IMR-90 (cell line): ENCODE data around the gene SGK1. TPM values are rescaled to one million over a fixed set of nuclear protein-coding genes. Genes with fewer than 3 reads are reported as not detected.

ENCODE experiments used
- ATAC-seq: fragments of 200-7000 bp; cut with Tn5 transposase; 2 replicates; pipeline ENCODE4 v1.9.1; 2020; ENCODE audit warnings: low read depth, mild to moderate bottlenecking, moderate library complexity
- BruUV-seq: library from RNA; stranded (reverse); fragments of 400-500 nt; replicated peaks from 2 replicates; lab custom pipeline; 2021; lab: Mats Ljungman, UMichigan
- CTCF ChIA-PET: fragments of 300-600 bp; formaldehyde crosslinking; extraction: SDS; loops from one replicate; lab custom pipeline; 2021; ENCODE audit warnings: antibody characterized with exemption; lab: Yijun Ruan, JAX
- POLR2A ChIA-PET: fragments of 300-600 bp; sonication (Branson Sonifier 250); formaldehyde crosslinking; loops from one replicate; lab custom pipeline; 2022; ENCODE audit warnings: antibody characterized with exemption; ENCODE audit not compliant: unreplicated experiment; lab: Charles Lee
- DNase-seq: peaks from one replicate; pipeline ENCODE4 v3.0.0; 2013
- H2AFZ ChIP-seq: replicated peaks from 2 replicates; pipeline ENCODE3; 2013; ENCODE audit warnings: low read length, mild to moderate bottlenecking; ENCODE audit not compliant: poor library complexity
- H2AK5ac ChIP-seq: 2 replicates; pipeline ENCODE4 v1.6.1; 2013; ENCODE audit warnings: low read depth, low read length, inconsistent platforms
- H2AK9ac ChIP-seq: replicated peaks from 2 replicates; pipeline ENCODE3; 2013; ENCODE audit warnings: mild to moderate bottlenecking, low read depth, low read length, moderate library complexity; ENCODE audit not compliant: poor library complexity
- H2BK120ac ChIP-seq: 2 replicates; pipeline ENCODE4 v1.6.1; 2013; ENCODE audit warnings: low read depth, low read length, inconsistent platforms
- H2BK15ac ChIP-seq: 3 replicates; pipeline ENCODE4 v1.6.1; 2013; ENCODE audit warnings: low read depth, low read length, inconsistent platforms
- H2BK20ac ChIP-seq: 2 replicates; pipeline ENCODE4 v1.6.1; 2013; ENCODE audit warnings: low read depth, mild to moderate bottlenecking, inconsistent platforms, low read length, moderate library complexity
- H2BK5ac ChIP-seq: 2 replicates; pipeline ENCODE4 v1.6.1; 2013; ENCODE audit warnings: mild to moderate bottlenecking, low read depth, low read length, inconsistent platforms; ENCODE audit not compliant: poor library complexity, severe bottlenecking
- H3K14ac ChIP-seq: replicated peaks from 2 replicates; pipeline ENCODE4 v1.6.1; 2013; ENCODE audit warnings: low read depth, low read length, inconsistent platforms
- H3K18ac ChIP-seq: 2 replicates; pipeline ENCODE4 v1.6.1; 2013; ENCODE audit warnings: low read depth, low read length, control low read depth
- H3K23ac ChIP-seq: 2 replicates; pipeline ENCODE4 v1.6.1; 2013; ENCODE audit warnings: low read depth, low read length, inconsistent platforms
- H3K27ac ChIP-seq: 2 replicates; pipeline ENCODE4 v1.5.1; 2013; ENCODE audit warnings: mild to moderate bottlenecking, control low read depth, low read length; ENCODE audit not compliant: insufficient read depth
- H3K27me3 ChIP-seq: 2 replicates; pipeline ENCODE4 v1.6.1; 2013; ENCODE audit warnings: low read length; ENCODE audit not compliant: control insufficient read depth, insufficient read depth
- H3K36me3 ChIP-seq: 2 replicates; pipeline ENCODE4 v1.6.1; 2013; ENCODE audit warnings: low read length, mixed read lengths; ENCODE audit not compliant: control insufficient read depth, insufficient read depth
- H3K4ac ChIP-seq: 2 replicates; pipeline ENCODE4 v1.6.1; 2013; ENCODE audit warnings: low read depth, low read length, inconsistent platforms
- H3K4me1 ChIP-seq: 2 replicates; pipeline ENCODE4 v1.6.1; 2013; ENCODE audit warnings: low read length, mixed read lengths; ENCODE audit not compliant: control insufficient read depth, insufficient read depth
- H3K4me2 ChIP-seq: 2 replicates; pipeline ENCODE4 v1.6.1; 2013; ENCODE audit warnings: low read depth, mild to moderate bottlenecking, control low read depth, low read length, moderate library complexity
- H3K4me3 ChIP-seq: 2 replicates; pipeline ENCODE4 v1.5.1; 2013; ENCODE audit warnings: low read depth, mild to moderate bottlenecking, control low read depth, low read length, moderate library complexity; ENCODE audit not compliant: insufficient read depth
- H3K56ac ChIP-seq: 2 replicates; pipeline ENCODE4 v1.6.1; 2013; ENCODE audit warnings: low read length, inconsistent platforms; ENCODE audit not compliant: insufficient read depth; ENCODE audit errors: extremely low read depth
- H3K79me1 ChIP-seq, 2 experiments: 2 replicates each; pipeline ENCODE4 v1.6.1; 2013; ENCODE audit warnings: low read length in 2 of 2, inconsistent platforms in 1 of 2, low read depth in 1 of 2
- H3K9ac ChIP-seq: 2 replicates; pipeline ENCODE4 v1.6.1; 2013; ENCODE audit warnings: low read depth, low read length, control low read depth
- H3K9me1 ChIP-seq: 2 replicates; pipeline ENCODE4 v1.6.1; 2013; ENCODE audit warnings: low read length, inconsistent platforms; ENCODE audit not compliant: insufficient read depth
- H3K9me3 ChIP-seq: 2 replicates; pipeline ENCODE4 v1.6.1; 2013; ENCODE audit warnings: low read length; ENCODE audit not compliant: control insufficient read depth, insufficient read depth
- H4K20me1 ChIP-seq: 2 replicates; pipeline ENCODE4 v1.6.1; 2013; ENCODE audit warnings: low read length, inconsistent platforms; ENCODE audit not compliant: insufficient read depth
- H4K5ac ChIP-seq: 2 replicates; pipeline ENCODE4 v1.6.1; 2013; ENCODE audit warnings: mild to moderate bottlenecking, low read depth, low read length, control low read depth
- H4K8ac ChIP-seq, 2 experiments: 2 replicates each; pipeline ENCODE4 v1.6.1; 2013; ENCODE audit warnings: low read depth in 2 of 2, low read length in 2 of 2, control low read depth in 1 of 2, inconsistent platforms in 1 of 2
- H4K91ac ChIP-seq: 2 replicates; pipeline ENCODE4 v1.6.1; 2013; ENCODE audit warnings: low read depth, low read length, inconsistent platforms; ENCODE audit not compliant: insufficient read depth
- CHD1 ChIP-seq: IDR thresholded peaks from 2 replicates; pipeline ENCODE4 v1.6.1; 2012; ENCODE audit warnings: low read depth, low read length, improper control_type of control experiment
- FOS ChIP-seq: fragments of 150-350 bp; IDR thresholded peaks from 2 replicates; pipeline ENCODE4 v1.6.1; 2016; ENCODE audit warnings: low read depth, low read length
- MAZ ChIP-seq: IDR thresholded peaks from 2 replicates; pipeline ENCODE4 v1.6.1; 2012; ENCODE audit warnings: low read depth, mild to moderate bottlenecking, low read length, improper control_type of control experiment, moderate library complexity, borderline replicate concordance
- MXI1 ChIP-seq: IDR thresholded peaks from 2 replicates; pipeline ENCODE4 v1.6.1; 2012; ENCODE audit warnings: low read depth, mild to moderate bottlenecking, low read length, moderate library complexity, borderline replicate concordance
- NFE2L2 ChIP-seq: fragments of 150-350 bp; IDR thresholded peaks from 2 replicates; pipeline ENCODE4 v1.6.1; 2016; ENCODE audit warnings: low read depth, mild to moderate bottlenecking, low read length
- POLR2A ChIP-seq: IDR thresholded peaks from 2 replicates; pipeline ENCODE4 v1.6.1; 2012; ENCODE audit warnings: mild to moderate bottlenecking, low read depth, low read length
- RAD21 ChIP-seq: IDR thresholded peaks from 2 replicates; pipeline ENCODE4 v1.6.1; 2012; ENCODE audit warnings: low read length, improper control_type of control experiment
- RCOR1 ChIP-seq: IDR thresholded peaks from 2 replicates; pipeline ENCODE4 v1.6.1; 2012; ENCODE audit warnings: mild to moderate bottlenecking, low read length, improper control_type of control experiment; ENCODE audit not compliant: insufficient replicate concordance
- RFX5 ChIP-seq: IDR thresholded peaks from 2 replicates; pipeline ENCODE4 v1.8.0; 2012; ENCODE audit warnings: low read depth, mild to moderate bottlenecking, low read length, moderate library complexity
- WGBS, 2 experiments: methylation state at CpG; one replicate each; pipeline versions ENCODE4 v1.1.5 to v1.1.7; 2013; ENCODE audit warnings: missing lambda C conversion rate in 2 of 2; ENCODE audit not compliant: insufficient read length in 1 of 2; ENCODE audit errors: extremely low coverage in 2 of 2; 5-methylcytosine and 5-hydroxymethylcytosine counted together
- dilution Hi-C: fragments of 300-500 bp; cut with HindIII; formaldehyde crosslinking; loops from one replicate; pipeline ENCODE4 v1.14.3; 2018; ENCODE audit warnings: low sequenced_read_pairs; ENCODE audit not compliant: unreplicated experiment
- in situ Hi-C: fragments of 300-500 bp; cut with MboI; formaldehyde crosslinking; loops from 3 replicates; pipeline ENCODE4 v1.14.3; 2019; ENCODE audit warnings: low sequenced_read_pairs, inconsistent platforms, mixed read lengths
- intact Hi-C: fragments of 100-400 bp; cut with micrococcal nuclease; formaldehyde crosslinking; loops from 2 replicates; pipeline ENCODE4 v1.10.0; 2022
- polyA plus RNA-seq, 3 experiments: library from polyadenylated mRNA; depleted of rRNA; stranded (reverse); fragments of >200 nt; gene quantifications; 2 replicates each; pipeline ENCODE4 v1.2.3, GENCODE V29; 2012; ENCODE audit warnings: low replicate concordance in 1 of 3
- total RNA-seq: library from RNA; depleted of rRNA; stranded (reverse); fragments of >200 nt; gene quantifications from 2 replicates; pipeline ENCODE4 v1.2.3, GENCODE V29; 2012
- TF ChIP-seq, protein P1 (sequence below): fragments of 150-350 bp; IDR thresholded peaks from 2 replicates; pipeline ENCODE4 v1.6.1; 2017; ENCODE audit warnings: mild to moderate bottlenecking, antibody characterized with exemption, low read length, low read depth
- TF ChIP-seq, protein P2 (sequence below): conservative IDR thresholded peaks from 2 replicates; pipeline ENCODE4 v1.5.1; 2012; ENCODE audit warnings: mild to moderate bottlenecking, low read depth, low read length, improper control_type of control experiment

The SGK1 gene
- total and polyA plus RNA-seq, 2 of the 4 experiments (the other 2 are of a cell fraction), result 121 to 255 TPM

DNA sequence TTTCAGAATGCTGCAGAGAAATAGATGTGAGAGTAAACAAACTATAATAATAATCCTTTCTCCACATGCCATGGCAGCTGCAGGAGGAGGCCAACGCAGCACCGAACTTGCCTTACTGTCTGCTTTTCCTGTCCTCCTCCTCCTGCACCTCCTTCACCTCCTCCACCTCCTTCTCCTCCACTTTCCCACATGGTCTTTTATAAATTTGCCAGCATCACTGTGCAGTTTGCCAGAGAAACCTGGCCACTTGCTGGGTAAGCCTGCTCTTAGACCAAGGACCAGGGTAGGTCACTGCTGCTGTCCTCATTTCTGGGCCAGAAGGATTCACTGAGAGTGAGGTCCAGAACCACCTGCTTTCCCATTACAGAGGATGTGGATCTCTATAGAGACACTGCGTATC is 8.7 kb downstream of the SGK1 start:
- Histone ChIP-seq H3K23ac (no peak overlapping the region), H2BK5ac (no peak overlapping the region), H3K18ac (no peak overlapping the region), H3K56ac (no peak overlapping the region), H3K36me3 (no peaks in the 10 kb centered on the region), H2BK20ac (no peak overlapping the region), H3K79me1 (no peaks in the 10 kb centered on the region), H2BK120ac (no peak overlapping the region), H3K4ac (no peak overlapping the region), H2BK15ac (0 out of 3 replicates have a peak overlapping the region, but pooled peaks have one; percentile 59), H3K9ac (no peak overlapping the region), H4K91ac (no peak overlapping the region), H3K9me1 (no peaks in the 10 kb centered on the region), H3K4me1 (peaks cover 2% of the 10 kb centered on the region; the same call in 1 of the 2 replicates), H4K5ac (no peak overlapping the region), H3K4me2 (no peak overlapping the region), H3K27me3 (no peaks in the 10 kb centered on the region), H3K4me3 (no peak overlapping the region), H4K20me1 (no peaks in the 10 kb centered on the region), H3K27ac (no peak overlapping the region), H2AK5ac (no peak overlapping the region), H3K9me3 (no peaks in the 10 kb centered on the region), H2AK9ac (no peak overlapping the region), H3K14ac (no peak overlapping the region), H4K8ac (no peak overlapping the region), H2AFZ (no peak overlapping the region)
- dilution Hi-C loops, result no loop called here
- ChIA-PET POLR2A (no interaction called here), CTCF (no interaction called here)
- BruUV-seq, result no TSS peak
- in situ Hi-C loops, result no loop called here
- ATAC-seq (no peak), DNase-seq (no peak)
- no CpG with 5 or more reads among the region's 3 CpGs for WGBS, 2 experiments
- intact Hi-C loops, result no loop called here
- TF ChIP-seq POLR2A (no peak), NFE2L2 (no peak), RAD21 (no peak), MAZ (no peak), RFX5 (no peak), MXI1 (no peak), CHD1 (no peak), RCOR1 (no peak), FOS (no peak)
- TF ChIP-seq, protein P1, sequence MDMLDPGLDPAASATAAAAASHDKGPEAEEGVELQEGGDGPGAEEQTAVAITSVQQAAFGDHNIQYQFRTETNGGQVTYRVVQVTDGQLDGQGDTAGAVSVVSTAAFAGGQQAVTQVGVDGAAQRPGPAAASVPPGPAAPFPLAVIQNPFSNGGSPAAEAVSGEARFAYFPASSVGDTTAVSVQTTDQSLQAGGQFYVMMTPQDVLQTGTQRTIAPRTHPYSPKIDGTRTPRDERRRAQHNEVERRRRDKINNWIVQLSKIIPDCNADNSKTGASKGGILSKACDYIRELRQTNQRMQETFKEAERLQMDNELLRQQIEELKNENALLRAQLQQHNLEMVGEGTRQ, result no peak
- TF ChIP-seq, protein P2, sequence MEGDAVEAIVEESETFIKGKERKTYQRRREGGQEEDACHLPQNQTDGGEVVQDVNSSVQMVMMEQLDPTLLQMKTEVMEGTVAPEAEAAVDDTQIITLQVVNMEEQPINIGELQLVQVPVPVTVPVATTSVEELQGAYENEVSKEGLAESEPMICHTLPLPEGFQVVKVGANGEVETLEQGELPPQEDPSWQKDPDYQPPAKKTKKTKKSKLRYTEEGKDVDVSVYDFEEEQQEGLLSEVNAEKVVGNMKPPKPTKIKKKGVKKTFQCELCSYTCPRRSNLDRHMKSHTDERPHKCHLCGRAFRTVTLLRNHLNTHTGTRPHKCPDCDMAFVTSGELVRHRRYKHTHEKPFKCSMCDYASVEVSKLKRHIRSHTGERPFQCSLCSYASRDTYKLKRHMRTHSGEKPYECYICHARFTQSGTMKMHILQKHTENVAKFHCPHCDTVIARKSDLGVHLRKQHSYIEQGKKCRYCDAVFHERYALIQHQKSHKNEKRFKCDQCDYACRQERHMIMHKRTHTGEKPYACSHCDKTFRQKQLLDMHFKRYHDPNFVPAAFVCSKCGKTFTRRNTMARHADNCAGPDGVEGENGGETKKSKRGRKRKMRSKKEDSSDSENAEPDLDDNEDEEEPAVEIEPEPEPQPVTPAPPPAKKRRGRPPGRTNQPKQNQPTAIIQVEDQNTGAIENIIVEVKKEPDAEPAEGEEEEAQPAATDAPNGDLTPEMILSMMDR, result no peak
